Astrocyte of the cerebellum (primary cell): ENCODE results near the gene TTC1.
"Not testable (repeated sequence)": the region's sequence is repeated elsewhere in the genome, so short reads cannot be mapped to it uniquely, and the experiment has no call there.

ENCODE experiments used
- DNase-seq: peaks from one replicate; pipeline ENCODE4 v3.0.0-alpha.2; 2011; ENCODE audit warnings: low read depth
- H3K4me3 ChIP-seq: 2 replicates; pipeline ENCODE4 v1.5.1; 2011; ENCODE audit warnings: mild to moderate bottlenecking, low read depth, low read length, moderate library complexity
- in situ Hi-C: cut with HindIII; loops from 2 replicates; pipeline ENCODE4 v1.10.0; 2017; ENCODE audit warnings: low sequenced_read_pairs
- TF ChIP-seq, protein P1 (sequence below): IDR thresholded peaks from 2 replicates; pipeline ENCODE4 v1.5.1; 2012; ENCODE audit warnings: low read length, low read depth, moderate library complexity, mild to moderate bottlenecking; ENCODE audit errors: missing control alignments

TTC1 gene

DNA sequence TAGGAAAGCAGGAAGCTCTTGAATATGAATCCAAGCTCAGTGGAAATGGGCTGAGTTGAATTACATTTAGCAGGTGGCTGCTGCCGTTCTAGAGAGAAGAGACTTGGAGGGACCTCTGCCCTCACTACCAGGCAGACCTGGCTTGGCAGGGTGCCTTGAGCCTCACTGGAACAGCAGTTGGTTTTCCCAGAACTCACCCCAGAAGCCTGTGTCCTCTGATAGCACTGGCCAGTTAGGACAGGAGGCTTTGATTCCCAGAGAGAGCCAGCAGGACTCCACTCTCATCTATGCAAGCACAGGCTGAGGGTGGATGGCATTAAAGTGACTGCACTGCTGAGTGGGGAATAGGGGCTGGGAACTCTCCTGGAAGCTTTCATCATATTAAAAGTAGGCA lies 55.5 kb downstream of the TTC1 start:
- no peak for DNase-seq
- in situ Hi-C loops, result loop anchor here (5.0 kb wide), 1 partner anchor 103 kb away; no protein-coding TSS in a partner anchor
- TF ChIP-seq, protein P1, sequence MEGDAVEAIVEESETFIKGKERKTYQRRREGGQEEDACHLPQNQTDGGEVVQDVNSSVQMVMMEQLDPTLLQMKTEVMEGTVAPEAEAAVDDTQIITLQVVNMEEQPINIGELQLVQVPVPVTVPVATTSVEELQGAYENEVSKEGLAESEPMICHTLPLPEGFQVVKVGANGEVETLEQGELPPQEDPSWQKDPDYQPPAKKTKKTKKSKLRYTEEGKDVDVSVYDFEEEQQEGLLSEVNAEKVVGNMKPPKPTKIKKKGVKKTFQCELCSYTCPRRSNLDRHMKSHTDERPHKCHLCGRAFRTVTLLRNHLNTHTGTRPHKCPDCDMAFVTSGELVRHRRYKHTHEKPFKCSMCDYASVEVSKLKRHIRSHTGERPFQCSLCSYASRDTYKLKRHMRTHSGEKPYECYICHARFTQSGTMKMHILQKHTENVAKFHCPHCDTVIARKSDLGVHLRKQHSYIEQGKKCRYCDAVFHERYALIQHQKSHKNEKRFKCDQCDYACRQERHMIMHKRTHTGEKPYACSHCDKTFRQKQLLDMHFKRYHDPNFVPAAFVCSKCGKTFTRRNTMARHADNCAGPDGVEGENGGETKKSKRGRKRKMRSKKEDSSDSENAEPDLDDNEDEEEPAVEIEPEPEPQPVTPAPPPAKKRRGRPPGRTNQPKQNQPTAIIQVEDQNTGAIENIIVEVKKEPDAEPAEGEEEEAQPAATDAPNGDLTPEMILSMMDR, result no peak
- H3K4me3 ChIP-seq, result no peak overlapping the region

DNA sequence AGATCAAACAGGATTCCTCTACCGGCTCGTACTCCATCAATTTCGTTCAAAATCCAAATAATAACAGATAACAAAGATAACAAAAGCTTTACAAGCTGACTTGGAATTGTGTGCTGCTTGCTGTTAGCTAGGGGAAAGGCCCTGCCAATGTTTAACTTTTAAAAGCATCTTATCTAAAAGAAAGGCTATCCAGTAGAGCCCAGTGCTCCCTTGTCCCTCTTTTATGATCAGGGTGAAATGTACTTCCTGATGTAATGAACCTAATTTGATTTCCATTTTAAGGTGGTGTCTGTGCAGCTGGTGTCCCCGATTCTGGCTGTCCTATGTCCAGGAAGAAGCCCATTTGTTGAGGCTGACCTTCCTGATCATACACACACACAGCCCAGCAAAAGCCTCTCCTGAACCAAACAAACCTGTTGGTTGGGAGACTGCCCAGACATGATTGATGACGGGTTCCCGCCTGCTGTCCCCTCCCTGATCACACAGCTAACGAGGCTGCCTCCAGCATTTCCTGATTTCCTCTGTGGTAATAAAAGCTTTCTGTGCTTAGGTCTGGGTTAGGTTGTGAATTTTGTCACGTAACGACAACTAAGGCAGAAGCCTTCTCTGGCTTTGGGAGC lies 56.2 kb downstream of the TTC1 start:
- no peak overlapping the region for H3K4me3 ChIP-seq
- in situ Hi-C loops, result loop anchor here (5.0 kb wide), 1 partner anchor 102 kb away; no protein-coding TSS in a partner anchor
- TF ChIP-seq, protein P1, result no peak
- DNase-seq, result no peak

DNA sequence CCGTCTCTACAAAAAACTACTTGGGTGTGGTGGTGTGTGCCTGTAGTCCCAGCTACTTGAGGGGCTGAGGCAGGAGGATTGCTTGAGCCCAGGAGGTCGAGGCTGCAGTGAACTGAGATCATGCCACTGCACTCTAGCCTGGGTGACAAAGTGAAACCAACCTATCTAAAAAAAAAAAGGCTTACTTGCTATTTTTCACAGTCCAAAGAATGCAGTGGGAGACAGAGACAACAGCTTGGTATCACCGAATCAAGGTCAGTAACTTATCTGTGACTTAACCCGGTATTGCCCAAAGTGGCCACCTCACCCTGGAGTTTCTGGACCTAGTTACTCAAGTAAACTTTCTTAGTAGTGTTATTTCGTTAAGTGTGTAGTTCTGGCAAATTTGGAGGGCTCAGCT lies 60.2 kb downstream of the TTC1 start:
- H3K4me3 ChIP-seq, in situ Hi-C loops, DNase-seq: not testable (repeated sequence)

DNA sequence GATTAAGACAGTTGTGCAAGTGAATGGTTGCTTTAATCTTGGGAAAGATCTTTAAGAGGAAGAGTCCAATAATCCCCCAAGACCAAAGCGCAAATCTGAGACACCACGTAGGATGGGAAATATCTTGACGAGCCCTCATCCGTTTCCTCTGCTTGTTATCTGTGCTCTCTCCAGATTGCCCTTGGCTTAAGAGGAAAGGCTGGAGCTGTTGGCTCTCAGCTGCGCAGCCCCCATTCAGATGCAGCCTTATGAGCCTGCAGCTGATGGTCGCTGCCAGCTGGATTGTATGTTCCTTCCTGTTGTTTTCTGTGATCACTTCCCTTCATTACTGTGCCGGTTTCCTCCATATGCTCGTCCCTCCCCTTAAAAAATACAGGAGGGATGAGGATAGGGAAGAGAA lies 62.6 kb downstream of the TTC1 start:
- DNase-seq, result no peak
- H3K4me3 ChIP-seq, result no peak overlapping the region
- TF ChIP-seq, protein P1, result no peak
- in situ Hi-C loops, result no loop called here

DNA sequence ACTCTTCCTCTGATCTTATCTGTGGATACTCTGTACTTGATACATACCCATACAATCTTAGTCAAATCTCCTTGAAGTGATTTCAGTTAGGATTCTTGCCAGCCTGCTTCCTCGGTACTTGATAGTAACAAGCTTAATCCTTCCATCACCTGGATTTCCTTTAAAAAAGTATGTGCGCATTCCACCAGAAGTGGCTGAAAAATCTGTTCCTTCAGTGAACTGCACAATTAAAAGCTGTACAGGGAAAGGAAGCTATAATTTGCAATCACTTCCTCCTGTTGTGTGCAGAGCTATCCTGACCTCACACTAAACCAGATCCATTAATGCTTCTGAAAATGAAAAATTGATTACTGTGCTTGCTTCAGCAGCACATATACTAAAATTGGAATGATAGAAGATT lies 63.0 kb downstream of the TTC1 start:
- H3K4me3 ChIP-seq, result no peak overlapping the region
- in situ Hi-C loops, result no loop called here
- DNase-seq, result no peak
- TF ChIP-seq, protein P1, result no peak

DNA sequence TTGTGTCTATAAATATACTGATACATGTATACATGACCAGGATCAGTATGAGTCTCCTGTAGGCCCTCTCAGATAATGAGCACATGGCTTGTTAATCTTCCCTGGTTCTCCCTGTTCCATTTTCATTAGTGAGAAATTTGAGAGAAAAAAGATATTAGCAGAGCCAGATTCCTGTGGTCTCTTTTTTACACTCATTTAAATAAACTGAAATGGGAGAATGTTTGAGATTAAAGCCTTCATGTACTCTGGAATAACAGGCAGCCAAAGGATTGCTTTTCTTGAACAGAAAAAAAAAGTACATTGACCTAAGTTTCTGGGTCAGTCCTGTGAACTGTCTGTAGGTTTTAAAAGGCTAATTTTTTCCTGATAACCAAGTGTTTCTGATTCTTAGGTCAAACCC lies 66.1 kb downstream of the TTC1 start:
- no peak overlapping the region for H3K4me3 ChIP-seq
- TF ChIP-seq, protein P1, result no peak
- peak; percentile 22 for DNase-seq
- in situ Hi-C loops, result no loop called here

DNA sequence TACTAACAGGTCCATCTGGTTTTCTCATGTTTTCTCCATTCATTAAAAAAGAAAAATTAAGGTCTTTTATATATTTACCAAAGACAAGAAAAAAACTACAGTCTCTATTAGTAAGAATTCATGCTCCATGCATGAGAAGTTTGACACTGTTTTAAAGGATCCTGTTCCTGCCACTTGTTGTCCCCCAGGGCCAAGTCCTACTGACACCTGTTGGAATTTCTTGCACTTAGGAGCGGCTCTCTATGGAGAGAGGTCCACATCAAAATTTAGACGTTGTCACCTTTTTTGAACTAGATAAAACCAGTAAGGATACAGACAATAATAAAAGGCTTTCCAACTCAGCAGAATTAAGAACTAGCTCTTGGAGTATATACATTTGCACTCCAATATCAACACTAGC lies 68.1 kb downstream of the TTC1 start:
- TF ChIP-seq, protein P1, result no peak
- in situ Hi-C loops, result no loop called here
- DNase-seq, result no peak
- H3K4me3 ChIP-seq, result no peak overlapping the region
